ENCODE results near the gene ARHGAP22.

DNA sequence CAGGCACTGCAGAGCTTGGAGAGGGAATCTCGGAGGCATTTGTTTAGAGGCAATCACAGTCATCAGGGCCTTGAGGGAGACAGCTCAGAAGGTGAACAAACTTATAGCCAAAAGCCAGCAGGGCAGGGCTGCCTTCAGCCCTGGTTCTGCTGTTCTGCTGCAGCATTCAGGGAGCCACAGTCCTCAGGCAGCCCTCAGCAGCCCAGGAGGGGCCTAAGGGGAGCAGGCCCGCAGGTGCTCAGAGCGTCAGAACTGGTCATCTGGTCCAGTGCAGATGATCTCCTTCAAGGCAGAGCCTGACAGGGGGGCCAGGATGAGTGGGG lies 84.7 kb downstream of the ARHGAP22 start:
- no peak for TF ChIP-seq EZH2 (IDR thresholded peaks at IDR 0.05; ENCODE audit: insufficient read depth, poor library complexity, severe bottlenecking)
- no peak for TF ChIP-seq EZH2phosphoT487 (IDR thresholded peaks at IDR 0.05; ENCODE audit: insufficient read depth, low read depth)
